ENCODE measurements around the gene ITPKB. TPM values are rescaled to one million over a fixed set of nuclear protein-coding genes. Genes with fewer than 3 reads are reported as not detected.

The ITPKB gene
- total RNA-seq, 2 experiments from 2014 or later, result 40.9 to 43.4 TPM

GRCh38 chr1:226586116-226586515 lies 153.0 kb downstream of the ITPKB start:
- Mint-ChIP-seq H3K36me3 (no peaks in the 10 kb centered on the region), H3K27me3 (no peaks in the 10 kb centered on the region), H3K4me1 (no peaks in the 10 kb centered on the region), H3K4me3 (no peak overlapping the region), H3K9me3 (ENCODE audit: low read depth) (no peaks in the 10 kb centered on the region), H3K27ac (no peak overlapping the region)
- no peak for DNase-seq
- ATAC-seq, result no peak
- CTCF ChIA-PET, result interaction anchor here (0.8 to 1.3 kb wide), 2 partner anchors 40 to 47 kb away, joined by 3 read pairs; no protein-coding TSS in a partner anchor

- Mint-ChIP-seq H3K36me3 (no peaks in the 10 kb centered on the region), H3K4me1 (no peaks in the 10 kb centered on the region), H3K27ac (no peak overlapping the region), H3K4me3 (no peak overlapping the region), H3K9me3 (ENCODE audit: low read depth) (no peaks in the 10 kb centered on the region), H3K27me3 (peaks cover 5% of the 10 kb centered on the region)
- CTCF ChIA-PET, result no interaction called here
- no peak for ATAC-seq
- DNase-seq, result no peak
Measured at GRCh38 chr1:226584164-226584563, 154.9 kb downstream of the ITPKB start.

- ATAC-seq (no peak), DNase-seq (no peak)
- H3K9me3 Mint-ChIP-seq (ENCODE audit: low read depth), result no peaks in the 10 kb centered on the region
- no peaks in the 10 kb centered on the region for H3K36me3 Mint-ChIP-seq
- H3K4me1 Mint-ChIP-seq, result no peaks in the 10 kb centered on the region
- CTCF ChIA-PET, result no interaction called here
- H3K27ac Mint-ChIP-seq, result no peak overlapping the region
- H3K4me3 Mint-ChIP-seq, result no peak overlapping the region
- peaks cover 5% of the 10 kb centered on the region for H3K27me3 Mint-ChIP-seq
Measured at GRCh38 chr1:226582966-226583365, 156.1 kb downstream of the ITPKB start.

Other genes starting within 250 kb of the ITPKB start
- gene STUM, start 190.5 kb downstream of the ITPKB start, total RNA-seq, result not detected
- 10 to 100 TPM in 1 of 2 experiments, 1 to 10 TPM in 1; 8.0 to 11.2 TPM for gene PSEN2, start 131.3 kb upstream of the ITPKB start, total RNA-seq
- 10 to 100 TPM; 19.0 to 22.1 TPM for gene COQ8A, start 201.0 kb upstream of the ITPKB start, total RNA-seq